OCI-LY1 (cell line): ENCODE results near the gene PRSS53.

Experiments
- H2AFZ ChIP-seq: fragments of 200-600 bp; sonication (generic), shearing (Covaris generic); 2 replicates; pipeline ENCODE4 v1.6.0; 2014; ENCODE audit warnings: antibody characterized with exemption, mild to moderate bottlenecking, low read length
- H3F3A ChIP-seq: fragments of 200-600 bp; sonication (generic), shearing (Covaris generic); 2 replicates; pipeline ENCODE4 v1.6.0; 2014; ENCODE audit warnings: mild to moderate bottlenecking, antibody characterized with exemption, low read length, moderate library complexity; ENCODE audit not compliant: insufficient read depth
- H3K27ac ChIP-seq: fragments of 200-600 bp; sonication (generic); 2 replicates; pipeline ENCODE4 v1.5.1; 2014; ENCODE audit warnings: low read length, mixed run types, mild to moderate bottlenecking, low read depth; ENCODE audit not compliant: poor library complexity, severe bottlenecking
- H3K27me3 ChIP-seq: fragments of 200-600 bp; sonication (generic); 2 replicates; pipeline ENCODE4 v1.6.0; 2014; ENCODE audit warnings: antibody characterized with exemption, mild to moderate bottlenecking, low read length, moderate library complexity; ENCODE audit not compliant: insufficient read depth
- H3K36me3 ChIP-seq: fragments of 200-600 bp; sonication (generic); 2 replicates; pipeline ENCODE4 v1.6.1; 2014; ENCODE audit warnings: mild to moderate bottlenecking, antibody characterized with exemption, low read length, moderate library complexity, mixed read lengths; ENCODE audit not compliant: insufficient read depth
- H3K4me1 ChIP-seq: fragments of 200-600 bp; sonication (generic); 2 replicates; pipeline ENCODE4 v1.5.1; 2014; ENCODE audit warnings: mild to moderate bottlenecking, low read length, moderate library complexity; ENCODE audit not compliant: insufficient read depth, severe bottlenecking
- H3K4me2 ChIP-seq: fragments of 200-600 bp; sonication (generic), shearing (Covaris generic); 2 replicates; pipeline ENCODE4 v1.6.1; 2014; ENCODE audit warnings: low read length
- H3K4me3 ChIP-seq: fragments of 200-600 bp; sonication (generic); 2 replicates; pipeline ENCODE4 v1.5.1; 2014; ENCODE audit warnings: low read length, low read depth, mild to moderate bottlenecking, mixed read lengths; ENCODE audit not compliant: poor library complexity, severe bottlenecking
- H3K79me2 ChIP-seq: fragments of 200-600 bp; shearing (Covaris generic); 2 replicates; pipeline ENCODE4 v1.6.1; 2016; ENCODE audit warnings: mixed run types, low read length, mixed read lengths; ENCODE audit not compliant: insufficient read depth
- H3K9ac ChIP-seq: fragments of 200-600 bp; sonication (generic), shearing (Covaris generic); 2 replicates; pipeline ENCODE4 v1.6.1; 2014; ENCODE audit warnings: mild to moderate bottlenecking, low read length, mixed read lengths
- H3K9me2 ChIP-seq: fragments of 200-600 bp; sonication (generic), shearing (Covaris generic); 2 replicates; pipeline ENCODE4 v1.6.1; 2014; ENCODE audit warnings: low read depth, mild to moderate bottlenecking, low read length, mixed read lengths
- H3K9me3 ChIP-seq: fragments of 200-600 bp; shearing (Covaris generic); 2 replicates; pipeline ENCODE4 v1.6.1; 2014; ENCODE audit warnings: low read length, mixed read lengths
- H4K20me1 ChIP-seq: fragments of 200-600 bp; sonication (generic), shearing (Covaris generic); 2 replicates; pipeline ENCODE4 v1.6.0; 2016; ENCODE audit warnings: mild to moderate bottlenecking, low read length; ENCODE audit not compliant: insufficient read depth
- CTCF ChIP-seq: fragments of 200-600 bp; sonication (generic), shearing (Covaris generic); IDR thresholded peaks from 2 replicates; pipeline ENCODE4 v1.5.1; 2017; ENCODE audit warnings: mild to moderate bottlenecking, antibody characterized with exemption, low read length, moderate library complexity, mixed read lengths
- EZH2 ChIP-seq: fragments of 200-600 bp; sonication (generic), shearing (Covaris generic); IDR thresholded peaks from 2 replicates; pipeline ENCODE4 v1.8.0; 2017; ENCODE audit warnings: borderline replicate concordance, mixed run types, mild to moderate bottlenecking, antibody characterized with exemption, low read length, moderate library complexity, mixed read lengths

PRSS53 gene

GRCh38 chr16:31113121-31114120, 24.7 kb upstream of the PRSS53 start:
- Histone ChIP-seq H3K27me3 (no peaks in the 10 kb centered on the region), H3K36me3 (peaks cover 34% of the 10 kb centered on the region), H3K79me2 (peaks cover 5% of the 10 kb centered on the region; the same call in 1 of the 2 replicates), H3K9me3 (no peaks in the 10 kb centered on the region), H4K20me1 (no peaks in the 10 kb centered on the region), H2AFZ (no peak overlapping the region), H3K4me2 (no peak overlapping the region), H3K9ac (no peak overlapping the region), H3K9me2 (no peaks in the 10 kb centered on the region), H3K4me1 (peaks cover 21% of the 10 kb centered on the region), H3K4me3 (no peak overlapping the region), H3F3A (no peaks in the 10 kb centered on the region), H3K27ac (no peak overlapping the region)
- TF ChIP-seq CTCF (no peak), EZH2 (no peak)

- no peak for TF ChIP-seq EZH2
- TF ChIP-seq CTCF: no peak
- no peak overlapping the region for H3K4me2 ChIP-seq
- H3K36me3 ChIP-seq: peaks cover 34% of the 10 kb centered on the region
- no peaks in the 10 kb centered on the region for H3F3A ChIP-seq
- H4K20me1 ChIP-seq: no peaks in the 10 kb centered on the region
- no peak overlapping the region for H3K9ac ChIP-seq
- no peak overlapping the region for H3K27ac ChIP-seq
- H3K4me1 ChIP-seq: peaks cover 20% of the 10 kb centered on the region
- no peaks in the 10 kb centered on the region for H3K9me3 ChIP-seq
- no peaks in the 10 kb centered on the region for H3K27me3 ChIP-seq
- no peak overlapping the region for H2AFZ ChIP-seq
- no peaks in the 10 kb centered on the region for H3K9me2 ChIP-seq
- H3K4me3 ChIP-seq: no peak overlapping the region
- H3K79me2 ChIP-seq: no peaks in the 10 kb centered on the region
Measured at GRCh38 chr16:31112711-31113110, 24.0 kb upstream of the PRSS53 start.

GRCh38 chr16:31111881-31112466, 23.2 kb upstream of the PRSS53 start:
- Histone ChIP-seq H3K9ac (no peak overlapping the region), H3K27ac (no peak overlapping the region), H3K79me2 (no peaks in the 10 kb centered on the region), H3K4me2 (no peak overlapping the region), H3K4me3 (no peak overlapping the region), H3K27me3 (no peaks in the 10 kb centered on the region), H3F3A (peaks cover 5% of the 10 kb centered on the region), H3K9me2 (no peaks in the 10 kb centered on the region), H3K4me1 (peaks cover 27% of the 10 kb centered on the region), H2AFZ (no peak overlapping the region), H3K36me3 (peaks cover 34% of the 10 kb centered on the region), H3K9me3 (no peaks in the 10 kb centered on the region), H4K20me1 (no peaks in the 10 kb centered on the region)
- no peak for TF ChIP-seq EZH2
- no peak for TF ChIP-seq CTCF
